ENCODE measurements around the gene DHDDS.

DHDDS gene

GRCh38 chr1:26475989-26476388 lies 43.9 kb downstream of the DHDDS start:
- DNase-seq (ENCODE audit: low read depth, low spot score) = no peak
- Histone ChIP-seq H3K9ac (ENCODE audit: insufficient read length) (no peak overlapping the region), H3K9me3 (ENCODE audit: low read depth, low read length) (no peaks in the 10 kb centered on the region), H3K36me3 (ENCODE audit: insufficient read depth, low read length) (peaks cover 54% of the 10 kb centered on the region), H3K4me3 (no peak overlapping the region), H3K27ac (peak overlapping the region; percentile 22; the same call in 1 of the 2 replicates)
- TF ChIP-seq EZH2 (IDR thresholded peaks at IDR 0.05) (no peak), FOXP2 (optimal IDR thresholded peaks at IDR 0.05; ENCODE audit: control extremely low read depth, extremely low read length, insufficient read depth) (no peak), POLR2AphosphoS5 (IDR thresholded peaks at IDR 0.05; ENCODE audit: borderline replicate concordance, low read depth, low read length) (no peak)

DNA sequence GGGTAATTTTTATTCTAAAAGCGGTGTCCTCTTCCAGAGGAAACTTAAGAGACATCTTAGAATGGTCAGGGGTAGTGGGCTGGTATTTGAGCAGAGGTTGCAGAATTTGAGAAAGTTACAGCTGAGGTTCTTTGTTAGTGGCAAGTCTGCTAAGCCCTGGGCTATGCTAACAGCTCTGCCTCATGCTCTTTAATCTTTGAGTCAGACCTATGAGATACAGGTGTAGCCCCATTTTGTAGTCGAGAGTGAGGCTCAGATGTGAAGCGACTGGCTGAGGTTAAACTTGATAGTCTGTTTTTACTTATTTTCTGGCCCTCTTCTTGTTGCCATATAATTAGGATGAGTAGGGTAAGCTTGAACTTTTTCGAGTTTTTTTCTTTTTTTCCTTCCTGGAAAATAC lies 44.8 kb downstream of the DHDDS start:
- no peaks in the 10 kb centered on the region for H3K9me3 ChIP-seq (ENCODE audit: low read depth, low read length)
- H3K4me3 ChIP-seq = no peak overlapping the region
- H3K9ac ChIP-seq (ENCODE audit: insufficient read length) = no peak overlapping the region
- peaks cover 54% of the 10 kb centered on the region for H3K36me3 ChIP-seq (ENCODE audit: insufficient read depth, low read length)
- H3K27ac ChIP-seq = peak overlapping the region; percentile 10
- DNase-seq (ENCODE audit: low read depth, low spot score) = no peak
- TF ChIP-seq POLR2AphosphoS5 (IDR thresholded peaks at IDR 0.05; ENCODE audit: borderline replicate concordance, low read depth, low read length) (no peak; the same call in 1 of the 2 replicates), FOXP2 (optimal IDR thresholded peaks at IDR 0.05; ENCODE audit: control extremely low read depth, extremely low read length, insufficient read depth) (no peak), EZH2 (IDR thresholded peaks at IDR 0.05) (no peak)

DNA sequence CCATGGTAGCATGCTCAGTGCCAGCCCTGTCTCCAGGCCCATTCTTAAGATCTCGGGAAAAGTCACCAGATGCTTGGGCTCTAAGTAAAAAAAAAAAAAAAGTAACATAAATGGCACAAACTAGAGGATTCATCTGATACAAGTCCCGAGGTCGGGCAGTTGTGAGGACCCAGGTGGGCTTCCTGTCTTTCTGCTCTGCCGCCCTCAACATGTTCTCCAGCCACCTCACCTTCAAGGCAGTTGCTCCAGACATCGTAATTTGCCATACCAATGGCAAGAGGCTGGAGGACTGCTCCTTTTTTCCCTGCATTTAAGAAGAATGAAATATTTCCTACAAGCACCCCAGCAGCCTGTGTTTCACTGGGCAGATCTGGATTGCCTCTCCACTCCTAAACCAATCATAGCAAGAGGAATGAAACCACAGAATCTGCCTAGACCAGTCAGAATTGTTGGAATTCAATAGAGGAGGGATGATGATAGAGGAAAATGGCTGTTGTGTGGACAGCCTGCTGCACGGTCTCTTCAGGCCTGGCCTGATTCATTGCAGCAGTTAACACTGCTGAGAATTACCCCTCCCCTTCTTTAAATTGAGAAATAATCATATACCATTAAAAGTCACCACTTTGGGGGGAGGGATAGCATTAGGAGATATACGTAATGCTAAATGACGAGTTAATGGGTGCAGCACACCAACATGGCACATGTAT lies 45.5 kb downstream of the DHDDS start:
- TF ChIP-seq FOXP2 (optimal IDR thresholded peaks at IDR 0.05; ENCODE audit: control extremely low read depth, extremely low read length, insufficient read depth) (no peak), POLR2AphosphoS5 (IDR thresholded peaks at IDR 0.05; ENCODE audit: borderline replicate concordance, low read depth, low read length) (peak; percentile 65)
- peaks cover 54% of the 10 kb centered on the region for H3K36me3 ChIP-seq (ENCODE audit: insufficient read depth, low read length)
- peak overlapping the region; percentile 10 for H3K27ac ChIP-seq
- H3K9ac ChIP-seq (ENCODE audit: insufficient read length) = no peak overlapping the region
- H3K4me3 ChIP-seq = no peak overlapping the region
- H3K9me3 ChIP-seq (ENCODE audit: low read depth, low read length) = no peaks in the 10 kb centered on the region
- DNase-seq (ENCODE audit: low read depth, low spot score) = no peak

GRCh38 chr1:26478159-26478558 lies 46.0 kb downstream of the DHDDS start:
- TF ChIP-seq POLR2AphosphoS5 (IDR thresholded peaks at IDR 0.05; ENCODE audit: borderline replicate concordance, low read depth, low read length) (no peak; the same call in 1 of the 2 replicates), EZH2 (IDR thresholded peaks at IDR 0.05) (no peak), FOXP2 (optimal IDR thresholded peaks at IDR 0.05; ENCODE audit: control extremely low read depth, extremely low read length, insufficient read depth) (no peak)
- DNase-seq (ENCODE audit: low read depth, low spot score) = no peak
- Histone ChIP-seq H3K36me3 (ENCODE audit: insufficient read depth, low read length) (peaks cover 52% of the 10 kb centered on the region), H3K27ac (no peak overlapping the region), H3K9me3 (ENCODE audit: low read depth, low read length) (no peaks in the 10 kb centered on the region), H3K4me3 (no peak overlapping the region), H3K9ac (ENCODE audit: insufficient read length) (no peak overlapping the region)

DNA sequence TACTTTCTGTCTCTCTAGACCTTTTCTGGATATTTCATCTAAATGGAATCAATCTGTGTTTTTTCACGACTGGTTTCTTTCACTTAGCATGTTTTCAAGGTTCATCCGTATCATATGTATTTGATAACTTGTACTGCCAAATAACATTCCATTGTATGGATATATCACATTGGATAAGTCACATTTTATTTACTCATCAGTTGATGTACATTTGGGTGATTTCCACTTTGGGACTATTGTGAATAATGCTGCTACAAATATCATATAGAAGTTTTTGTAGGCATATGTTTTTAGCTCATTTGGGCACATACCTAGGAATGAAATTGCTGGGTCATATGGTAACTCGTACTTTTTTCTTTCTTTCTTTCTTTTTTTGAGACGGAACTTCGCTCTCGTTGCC lies 46.9 kb downstream of the DHDDS start:
- DNase-seq (ENCODE audit: low read depth, low spot score) = no peak
- TF ChIP-seq POLR2AphosphoS5 (IDR thresholded peaks at IDR 0.05; ENCODE audit: borderline replicate concordance, low read depth, low read length) = no peak
- TF ChIP-seq FOXP2 (optimal IDR thresholded peaks at IDR 0.05; ENCODE audit: control extremely low read depth, extremely low read length, insufficient read depth) = no peak
- no peak for TF ChIP-seq EZH2 (IDR thresholded peaks at IDR 0.05)
- Histone ChIP-seq H3K4me3 (no peak overlapping the region), H3K9ac (ENCODE audit: insufficient read length) (no peak overlapping the region), H3K9me3 (ENCODE audit: low read depth, low read length) (no peaks in the 10 kb centered on the region), H3K27ac (no peak overlapping the region), H3K36me3 (ENCODE audit: insufficient read depth, low read length) (peaks cover 44% of the 10 kb centered on the region)

DNA sequence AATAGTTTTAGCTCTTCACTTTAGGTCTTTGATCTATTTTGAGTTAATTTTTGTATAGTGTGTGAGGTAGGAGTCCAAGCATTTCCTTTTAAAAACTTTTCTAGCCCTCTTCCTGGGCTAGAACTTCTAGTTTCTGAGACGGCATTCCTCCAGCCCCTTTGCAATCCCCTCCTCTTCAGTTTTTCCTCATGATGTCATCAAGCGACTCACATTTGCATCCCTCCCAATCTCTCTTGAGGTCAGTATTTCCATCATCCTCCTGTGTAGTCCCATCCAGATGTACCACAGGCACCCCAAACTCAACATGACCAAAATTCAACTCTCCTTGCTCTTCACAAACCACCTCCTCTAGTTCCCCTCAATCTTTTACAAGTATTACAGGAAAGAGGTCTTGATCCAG lies 50.8 kb downstream of the DHDDS start:
- peak overlapping the region; percentile 42; the same call in 1 of the 2 replicates for H3K27ac ChIP-seq
- H3K9ac ChIP-seq (ENCODE audit: insufficient read length) = no peak overlapping the region
- peaks cover 11% of the 10 kb centered on the region; the same call in 1 of the 2 replicates for H3K36me3 ChIP-seq (ENCODE audit: insufficient read depth, low read length)
- H3K4me3 ChIP-seq = no peak overlapping the region
- no peak for DNase-seq (ENCODE audit: low read depth, low spot score)
- TF ChIP-seq FOXP2 (optimal IDR thresholded peaks at IDR 0.05; ENCODE audit: control extremely low read depth, extremely low read length, insufficient read depth) (no peak), EZH2 (IDR thresholded peaks at IDR 0.05) (no peak), POLR2AphosphoS5 (IDR thresholded peaks at IDR 0.05; ENCODE audit: borderline replicate concordance, low read depth, low read length) (no peak)
- no peaks in the 10 kb centered on the region for H3K9me3 ChIP-seq (ENCODE audit: low read depth, low read length)

- Histone ChIP-seq H3K9ac (ENCODE audit: insufficient read length) (no peak overlapping the region), H3K36me3 (ENCODE audit: insufficient read depth, low read length) (peaks cover 6% of the 10 kb centered on the region; the same call in 1 of the 2 replicates), H3K9me3 (ENCODE audit: low read depth, low read length) (no peaks in the 10 kb centered on the region), H3K27ac (no peak overlapping the region), H3K4me3 (no peak overlapping the region)
- TF ChIP-seq POLR2AphosphoS5 (IDR thresholded peaks at IDR 0.05; ENCODE audit: borderline replicate concordance, low read depth, low read length) = no peak
- no peak for DNase-seq (ENCODE audit: low read depth, low spot score)
These were observed 51.9 kb downstream of the DHDDS start for GRCh38 chr1:26483980-26484379.

DNA sequence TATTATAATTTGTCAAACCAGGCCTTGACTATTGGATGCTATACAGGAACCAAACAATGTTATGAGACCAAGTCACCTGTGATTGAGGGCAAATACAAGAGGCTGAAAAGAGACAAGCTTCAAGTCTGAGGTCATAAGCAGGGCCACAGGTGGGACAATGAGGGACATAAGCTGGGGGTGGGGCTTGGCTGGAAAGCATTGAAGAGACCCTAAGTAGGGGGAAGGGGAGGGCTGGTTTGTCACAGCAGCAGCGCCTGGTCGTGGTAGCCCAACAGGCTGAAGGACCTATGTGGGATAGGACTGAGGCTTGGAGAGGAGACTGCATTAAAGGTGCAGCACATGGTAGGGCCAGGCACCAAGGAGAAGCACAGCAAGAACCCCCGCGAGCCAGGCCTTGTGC lies 58.0 kb downstream of the DHDDS start:
- Histone ChIP-seq H3K4me3 (no peak overlapping the region), H3K9me3 (ENCODE audit: low read depth, low read length) (no peaks in the 10 kb centered on the region), H3K9ac (ENCODE audit: insufficient read length) (no peak overlapping the region), H3K27ac (no peak overlapping the region), H3K36me3 (ENCODE audit: insufficient read depth, low read length) (no peaks in the 10 kb centered on the region)
- TF ChIP-seq FOXP2 (optimal IDR thresholded peaks at IDR 0.05; ENCODE audit: control extremely low read depth, extremely low read length, insufficient read depth) = no peak
- no peak for TF ChIP-seq POLR2AphosphoS5 (IDR thresholded peaks at IDR 0.05; ENCODE audit: borderline replicate concordance, low read depth, low read length)
- TF ChIP-seq EZH2 (IDR thresholded peaks at IDR 0.05) = no peak
- no peak for DNase-seq (ENCODE audit: low read depth, low spot score)

- no peak overlapping the region for H3K4me3 ChIP-seq
- H3K9me3 ChIP-seq (ENCODE audit: low read depth, low read length) = no peaks in the 10 kb centered on the region
- no peak overlapping the region for H3K9ac ChIP-seq (ENCODE audit: insufficient read length)
- TF ChIP-seq FOXP2 (optimal IDR thresholded peaks at IDR 0.05; ENCODE audit: control extremely low read depth, extremely low read length, insufficient read depth) = no peak
- no peak for TF ChIP-seq EZH2 (IDR thresholded peaks at IDR 0.05)
- TF ChIP-seq POLR2AphosphoS5 (IDR thresholded peaks at IDR 0.05; ENCODE audit: borderline replicate concordance, low read depth, low read length) = no peak
- DNase-seq (ENCODE audit: low read depth, low spot score) = no peak
- H3K27ac ChIP-seq = no peak overlapping the region
- H3K36me3 ChIP-seq (ENCODE audit: insufficient read depth, low read length) = no peaks in the 10 kb centered on the region
These were observed 61.1 kb downstream of the DHDDS start for GRCh38 chr1:26493267-26493666.
